Osteoblast (primary cell): ENCODE results near the gene BCL2. TPM values are rescaled to one million over a fixed set of nuclear protein-coding genes. Genes with fewer than 3 reads are reported as not detected.

Experiments
- DNase-seq: peaks from one replicate; pipeline ENCODE4 v3.0.0; 2011; ENCODE audit warnings: low spot score, mixed read lengths; ENCODE audit not compliant: insufficient read length; ENCODE audit errors: missing footprints
- H2AFZ ChIP-seq: 2 replicates; pipeline ENCODE4 v1.6.0; 2011; ENCODE audit warnings: mild to moderate bottlenecking, low read length
- H3K27ac ChIP-seq: 2 replicates; pipeline ENCODE4 v1.5.1; 2011; ENCODE audit warnings: mild to moderate bottlenecking, low read depth, low read length, moderate library complexity
- H3K27me3 ChIP-seq: 2 replicates; pipeline ENCODE4 v1.6.0; 2012; ENCODE audit warnings: mild to moderate bottlenecking, control low read depth, inconsistent platforms, low read length, moderate library complexity; ENCODE audit not compliant: insufficient read depth
- H3K36me3 ChIP-seq: 2 replicates; pipeline ENCODE4 v1.5.1; 2011; ENCODE audit warnings: mild to moderate bottlenecking, low read length, control low read depth, moderate library complexity; ENCODE audit not compliant: insufficient read depth
- H3K4me1 ChIP-seq: 2 replicates; pipeline ENCODE4 v1.5.1; 2011; ENCODE audit warnings: mild to moderate bottlenecking, low read length, control low read depth, moderate library complexity; ENCODE audit not compliant: insufficient read depth
- H3K4me2 ChIP-seq: 2 replicates; pipeline ENCODE4 v1.6.0; 2011; ENCODE audit warnings: mild to moderate bottlenecking, low read length; ENCODE audit not compliant: insufficient read depth
- H3K4me3 ChIP-seq: fragments of 200-600 bp; sonication (generic); 3 replicates; pipeline ENCODE4 v1.5.1; 2012; ENCODE audit warnings: mild to moderate bottlenecking, low read length, inconsistent platforms; ENCODE audit not compliant: insufficient read depth
- H3K79me2 ChIP-seq: 2 replicates; pipeline ENCODE4 v1.6.0; 2012; ENCODE audit warnings: mild to moderate bottlenecking, low read length, control low read depth, inconsistent platforms; ENCODE audit not compliant: insufficient read depth
- H3K9me3 ChIP-seq: 2 replicates; pipeline ENCODE4 v1.5.1; 2011; ENCODE audit warnings: low read depth, low read length, control low read depth
- H4K20me1 ChIP-seq: 2 replicates; pipeline ENCODE4 v1.6.0; 2012; ENCODE audit warnings: mild to moderate bottlenecking, low read length, control low read depth; ENCODE audit not compliant: insufficient read depth
- CTCF ChIP-seq: IDR thresholded peaks from 2 replicates; pipeline ENCODE4 v1.5.1; 2011; ENCODE audit warnings: mild to moderate bottlenecking, low read depth, low read length, moderate library complexity; ENCODE audit errors: extremely low read depth
- total RNA-seq: library from RNA; depleted of rRNA; stranded (reverse); fragments of >200 nt; gene quantifications from 2 replicates; pipeline ENCODE4 v1.2.3, GENCODE V29; 2012

The BCL2 gene
- total RNA-seq, 1 donor: 11.9 TPM

- no peaks in the 10 kb centered on the region for H3K79me2 ChIP-seq
- no peaks in the 10 kb centered on the region for H3K4me1 ChIP-seq
- H3K27ac ChIP-seq: no peak overlapping the region
- no peaks in the 10 kb centered on the region for H3K36me3 ChIP-seq
- H3K4me2 ChIP-seq: no peak overlapping the region
- no peak overlapping the region for H3K4me3 ChIP-seq
- no peaks in the 10 kb centered on the region for H3K9me3 ChIP-seq
- peaks cover 13% of the 10 kb centered on the region for H3K27me3 ChIP-seq
- no peak for DNase-seq
- H2AFZ ChIP-seq: no peak overlapping the region
- TF ChIP-seq CTCF: no peak
- H4K20me1 ChIP-seq: no peaks in the 10 kb centered on the region
Observed at GRCh38 chr18:63178971-63179370, 140.6 kb downstream of the BCL2 start.

GRCh38 chr18:63177919-63178821 is 141.4 kb downstream of the BCL2 start:
- H3K79me2 ChIP-seq: no peaks in the 10 kb centered on the region
- H4K20me1 ChIP-seq: no peaks in the 10 kb centered on the region
- H3K4me2 ChIP-seq: peak overlapping the region; percentile 61
- peak overlapping the region; percentile 66 for H2AFZ ChIP-seq
- H3K27me3 ChIP-seq: peaks cover 13% of the 10 kb centered on the region
- peak overlapping the region; percentile 33 for H3K4me3 ChIP-seq
- H3K4me1 ChIP-seq: no peaks in the 10 kb centered on the region
- no peak overlapping the region for H3K27ac ChIP-seq
- TF ChIP-seq CTCF: no peak
- H3K9me3 ChIP-seq: no peaks in the 10 kb centered on the region
- no peak for DNase-seq
- no peaks in the 10 kb centered on the region for H3K36me3 ChIP-seq

- H3K9me3 ChIP-seq: no peaks in the 10 kb centered on the region
- H3K27ac ChIP-seq: no peak overlapping the region
- H3K27me3 ChIP-seq: peaks cover 13% of the 10 kb centered on the region
- no peak overlapping the region for H3K4me3 ChIP-seq
- no peak for DNase-seq
- no peaks in the 10 kb centered on the region for H4K20me1 ChIP-seq
- H3K4me2 ChIP-seq: no peak overlapping the region
- H3K79me2 ChIP-seq: no peaks in the 10 kb centered on the region
- H2AFZ ChIP-seq: no peak overlapping the region
- no peaks in the 10 kb centered on the region for H3K36me3 ChIP-seq
- no peak for TF ChIP-seq CTCF
- H3K4me1 ChIP-seq: no peaks in the 10 kb centered on the region
Observed at GRCh38 chr18:63177259-63177658, 142.3 kb downstream of the BCL2 start.

GRCh38 chr18:63175264-63175663 is 144.3 kb downstream of the BCL2 start:
- no peaks in the 10 kb centered on the region for H3K79me2 ChIP-seq
- H3K4me3 ChIP-seq: no peak overlapping the region
- H3K27me3 ChIP-seq: peaks cover 4% of the 10 kb centered on the region
- no peaks in the 10 kb centered on the region for H3K36me3 ChIP-seq
- H3K27ac ChIP-seq: no peak overlapping the region
- H3K4me2 ChIP-seq: no peak overlapping the region
- H3K9me3 ChIP-seq: no peaks in the 10 kb centered on the region
- TF ChIP-seq CTCF: no peak
- no peak for DNase-seq
- no peaks in the 10 kb centered on the region for H3K4me1 ChIP-seq
- H2AFZ ChIP-seq: no peak overlapping the region
- no peaks in the 10 kb centered on the region for H4K20me1 ChIP-seq
